K562 treated with DMSO at 1 percent for 4 hours (cell line): ENCODE results near the gene ALCAM. TPM values are rescaled to one million over a fixed set of nuclear protein-coding genes. Genes with fewer than 3 reads are reported as not detected.

Experiments used
- total RNA-seq: library from RNA; unstranded; fragments of 300-600 nt; gene quantifications from 2 replicates; pipeline ENCODE4 v1.2.3, GENCODE V29; 2022; ENCODE audit not compliant: insufficient read depth

The ALCAM gene
- 0.34 TPM in 1 of 2 replicates, not detected in the other for total RNA-seq

DNA sequence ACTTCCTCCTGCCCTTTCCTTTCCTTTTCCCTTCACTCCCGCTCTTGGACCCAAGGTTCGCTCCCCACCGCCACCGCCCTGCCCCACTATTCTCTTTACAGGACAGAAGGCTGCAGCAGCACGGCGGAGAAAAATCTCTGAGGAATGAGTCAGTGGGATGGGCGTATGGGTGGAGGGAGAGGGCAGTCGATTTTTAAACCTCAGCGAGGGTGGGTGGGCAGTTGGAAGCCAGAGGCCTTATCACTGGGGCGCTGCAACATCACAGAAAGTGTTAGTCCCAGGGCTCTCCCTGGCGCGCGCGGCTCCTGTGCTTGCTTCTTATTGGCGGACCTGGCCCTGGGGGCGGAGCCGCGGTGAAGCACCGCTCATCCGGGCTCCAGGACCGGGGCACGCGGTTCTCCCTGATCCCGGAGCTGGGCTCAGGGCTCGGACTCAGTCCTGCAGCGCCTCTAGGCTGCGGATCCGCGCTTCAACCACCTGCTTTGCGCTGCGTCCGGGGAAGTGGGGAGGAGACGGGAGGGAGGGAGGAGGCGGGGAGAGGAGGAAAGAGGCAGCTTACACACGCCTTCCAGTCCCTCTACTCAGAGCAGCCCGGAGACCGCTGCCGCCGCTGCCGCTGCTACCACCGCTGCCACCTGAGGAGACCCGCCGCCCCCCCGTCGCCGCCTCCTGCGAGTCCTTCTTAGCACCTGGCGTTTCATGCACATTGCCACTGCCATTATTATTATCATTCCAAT is at the start of gene ALCAM:
ALCAM (plus strand) TSS at position 584 of the 737 bp plus-strand sequence.

